Nephron progenitor cell (in vitro differentiated cells): ENCODE measurements around the gene KDM6B.
A peak's percentile ranks its signal among the peaks of the same experiment; 100 is the strongest.

Experiments
- DNase-seq: peaks from one replicate; pipeline ENCODE4 v3.0.0; 2021
- H3K27ac Mint-ChIP-seq: 2 replicates; pipeline ENCODE4 v1.8.0; 2021; ENCODE audit warnings: mild to moderate bottlenecking, moderate library complexity, mixed read lengths
- H3K27me3 Mint-ChIP-seq: 2 replicates; pipeline ENCODE4 v1.8.0; 2021; ENCODE audit warnings: mild to moderate bottlenecking, low read depth, mixed read lengths; ENCODE audit not compliant: poor library complexity
- H3K36me3 Mint-ChIP-seq: 2 replicates; pipeline ENCODE4 v1.8.0; 2021; ENCODE audit warnings: low read depth, mixed read lengths
- H3K4me1 Mint-ChIP-seq: 2 replicates; pipeline ENCODE4 v1.8.0; 2021; ENCODE audit warnings: mixed read lengths
- H3K4me3 Mint-ChIP-seq: 2 replicates; pipeline ENCODE4 v1.8.0; 2021; ENCODE audit warnings: mild to moderate bottlenecking, moderate library complexity, mixed read lengths
- H3K9me3 Mint-ChIP-seq: 2 replicates; pipeline ENCODE4 v1.8.0; 2021; ENCODE audit warnings: mild to moderate bottlenecking, moderate library complexity, mixed read lengths
- CTCF ChIP-seq: fragments of 200-600 bp; sonication (generic); IDR thresholded peaks from 2 replicates; pipeline ENCODE4 v1.5.0; 2021; ENCODE audit warnings: antibody characterized with exemption

KDM6B gene

DNA sequence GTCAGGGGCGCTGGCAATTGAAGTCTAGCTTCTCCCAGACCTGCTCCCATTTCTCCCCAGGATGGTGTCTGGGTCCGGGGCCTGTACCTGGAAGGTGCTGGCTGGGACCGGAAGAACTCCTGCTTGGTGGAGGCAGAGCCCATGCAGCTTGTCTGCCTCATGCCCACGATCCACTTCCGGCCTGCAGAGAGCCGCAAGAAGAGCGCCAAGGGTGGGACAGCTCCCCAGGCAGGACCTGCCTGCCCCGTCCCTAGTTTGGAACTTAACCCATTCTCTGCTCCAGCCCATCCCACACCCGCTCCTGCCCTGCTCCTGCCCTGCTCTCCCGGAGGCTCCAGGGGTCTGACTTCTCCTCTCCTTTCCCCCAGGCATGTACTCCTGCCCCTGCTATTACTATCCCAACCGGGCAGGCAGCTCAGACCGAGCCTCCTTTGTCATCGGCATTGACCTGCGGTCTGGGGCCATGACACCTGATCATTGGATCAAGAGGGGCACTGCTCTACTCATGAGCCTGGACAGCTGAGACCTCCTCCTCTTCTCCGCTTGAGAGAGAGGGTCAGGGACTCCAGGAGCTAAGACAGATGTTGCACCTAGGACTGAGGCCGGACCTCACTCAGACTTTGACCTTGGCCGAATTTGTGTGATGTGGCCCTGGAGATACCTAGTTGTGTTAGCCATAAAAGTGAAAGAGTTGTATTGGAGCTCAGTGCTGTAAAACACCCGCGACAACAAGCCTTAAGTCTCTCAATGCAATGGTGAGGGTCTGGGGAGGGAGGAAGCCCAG is 814 bp upstream of the KDM6B start:
- Mint-ChIP-seq H3K4me3 (peak overlapping the region; percentile 91), H3K27me3 (peaks cover 51% of the 10 kb centered on the region), H3K4me1 (peaks cover 31% of the 10 kb centered on the region), H3K27ac (no peak overlapping the region), H3K36me3 (no peaks in the 10 kb centered on the region), H3K9me3 (no peaks in the 10 kb centered on the region)
- no peak for TF ChIP-seq CTCF
- DNase-seq: no peak

- H3K27ac Mint-ChIP-seq: peak overlapping the region; percentile 100
- peak overlapping the region; percentile 91 for H3K4me3 Mint-ChIP-seq
- no peaks in the 10 kb centered on the region for H3K9me3 Mint-ChIP-seq
- peaks cover 37% of the 10 kb centered on the region for H3K27me3 Mint-ChIP-seq
- DNase-seq: peak; percentile 58
- H3K36me3 Mint-ChIP-seq: no peaks in the 10 kb centered on the region
- H3K4me1 Mint-ChIP-seq: peaks cover 44% of the 10 kb centered on the region
- no peak for TF ChIP-seq CTCF
Observed at GRCh38 chr17:7834542-7834956, 532 bp downstream of the KDM6B start.

GRCh38 chr17:7834957-7835813 is 1.2 kb downstream of the KDM6B start:
- Mint-ChIP-seq H3K4me3 (peak overlapping the region; percentile 100), H3K36me3 (peaks cover 3% of the 10 kb centered on the region), H3K4me1 (peaks cover 50% of the 10 kb centered on the region)

GRCh38 chr17:7835814-7836595 is 2.0 kb downstream of the KDM6B start:
- peak overlapping the region; percentile 100 for H3K27ac Mint-ChIP-seq
- H3K36me3 Mint-ChIP-seq: peaks cover 12% of the 10 kb centered on the region
- no peaks in the 10 kb centered on the region for H3K9me3 Mint-ChIP-seq
- H3K4me1 Mint-ChIP-seq: peaks cover 54% of the 10 kb centered on the region
- DNase-seq: peak; percentile 69
- H3K27me3 Mint-ChIP-seq: peaks cover 23% of the 10 kb centered on the region
- peak overlapping the region; percentile 100 for H3K4me3 Mint-ChIP-seq
- no peak for TF ChIP-seq CTCF

More at GRCh38 chr17:7834957-7835813, 1.2 kb downstream of the KDM6B start:
- peak; percentile 96 for DNase-seq
- TF ChIP-seq CTCF: peak; percentile 58
- Mint-ChIP-seq H3K27me3 (peaks cover 31% of the 10 kb centered on the region), H3K9me3 (no peaks in the 10 kb centered on the region), H3K27ac (peak overlapping the region; percentile 100)

- Mint-ChIP-seq H3K4me3 (peak overlapping the region; percentile 100), H3K36me3 (peaks cover 13% of the 10 kb centered on the region), H3K4me1 (peaks cover 61% of the 10 kb centered on the region), H3K27ac (peak overlapping the region; percentile 100), H3K9me3 (no peaks in the 10 kb centered on the region), H3K27me3 (peaks cover 15% of the 10 kb centered on the region)
- peak; percentile 93 for DNase-seq
- TF ChIP-seq CTCF: no peak
Observed at GRCh38 chr17:7836596-7837407, 2.8 kb downstream of the KDM6B start.
